HL-60 (cell line): ENCODE results near the gene EIF3K.

Experiments used
- TF ChIP-seq, protein P1 (sequence below): IDR thresholded peaks from one replicate; pipeline ENCODE4 v1.5.1; 2011; ENCODE audit warnings: low read length, control low read depth, inconsistent platforms; ENCODE audit not compliant: insufficient read depth
- TF ChIP-seq, protein P2 (sequence below): IDR thresholded peaks from 2 replicates; pipeline ENCODE4 v1.6.1; 2012; ENCODE audit warnings: low read depth; ENCODE audit not compliant: insufficient replicate concordance

DNA sequence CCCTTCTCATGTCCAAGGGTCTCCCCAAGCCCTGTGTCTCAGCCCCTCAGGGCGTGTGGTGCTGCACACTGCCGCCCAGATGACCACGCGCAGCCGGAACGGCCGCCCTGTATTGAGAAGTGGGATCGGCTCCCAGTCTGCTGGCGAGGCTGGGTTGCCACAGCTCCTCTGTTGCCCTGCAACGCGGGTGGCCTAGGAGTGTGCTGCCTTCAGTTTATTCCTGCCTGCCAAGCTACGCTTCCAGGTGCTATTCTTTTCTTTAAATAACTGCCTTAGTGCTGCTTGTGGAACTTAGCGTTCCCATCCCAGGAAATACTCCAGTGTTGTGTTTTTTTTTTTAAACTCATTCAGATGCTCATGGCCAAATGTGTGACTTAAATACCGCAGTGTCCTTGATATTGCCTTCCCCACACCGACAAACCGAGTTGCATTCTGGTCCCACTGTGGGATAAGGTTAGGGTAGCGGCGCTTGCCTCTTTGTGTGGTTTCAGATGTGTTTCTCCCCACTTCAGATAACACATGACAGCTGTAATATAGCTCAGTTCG lies 45.0 kb downstream of the EIF3K start:
- TF ChIP-seq, protein P1, sequence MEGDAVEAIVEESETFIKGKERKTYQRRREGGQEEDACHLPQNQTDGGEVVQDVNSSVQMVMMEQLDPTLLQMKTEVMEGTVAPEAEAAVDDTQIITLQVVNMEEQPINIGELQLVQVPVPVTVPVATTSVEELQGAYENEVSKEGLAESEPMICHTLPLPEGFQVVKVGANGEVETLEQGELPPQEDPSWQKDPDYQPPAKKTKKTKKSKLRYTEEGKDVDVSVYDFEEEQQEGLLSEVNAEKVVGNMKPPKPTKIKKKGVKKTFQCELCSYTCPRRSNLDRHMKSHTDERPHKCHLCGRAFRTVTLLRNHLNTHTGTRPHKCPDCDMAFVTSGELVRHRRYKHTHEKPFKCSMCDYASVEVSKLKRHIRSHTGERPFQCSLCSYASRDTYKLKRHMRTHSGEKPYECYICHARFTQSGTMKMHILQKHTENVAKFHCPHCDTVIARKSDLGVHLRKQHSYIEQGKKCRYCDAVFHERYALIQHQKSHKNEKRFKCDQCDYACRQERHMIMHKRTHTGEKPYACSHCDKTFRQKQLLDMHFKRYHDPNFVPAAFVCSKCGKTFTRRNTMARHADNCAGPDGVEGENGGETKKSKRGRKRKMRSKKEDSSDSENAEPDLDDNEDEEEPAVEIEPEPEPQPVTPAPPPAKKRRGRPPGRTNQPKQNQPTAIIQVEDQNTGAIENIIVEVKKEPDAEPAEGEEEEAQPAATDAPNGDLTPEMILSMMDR: no peak
- TF ChIP-seq, protein P2, sequence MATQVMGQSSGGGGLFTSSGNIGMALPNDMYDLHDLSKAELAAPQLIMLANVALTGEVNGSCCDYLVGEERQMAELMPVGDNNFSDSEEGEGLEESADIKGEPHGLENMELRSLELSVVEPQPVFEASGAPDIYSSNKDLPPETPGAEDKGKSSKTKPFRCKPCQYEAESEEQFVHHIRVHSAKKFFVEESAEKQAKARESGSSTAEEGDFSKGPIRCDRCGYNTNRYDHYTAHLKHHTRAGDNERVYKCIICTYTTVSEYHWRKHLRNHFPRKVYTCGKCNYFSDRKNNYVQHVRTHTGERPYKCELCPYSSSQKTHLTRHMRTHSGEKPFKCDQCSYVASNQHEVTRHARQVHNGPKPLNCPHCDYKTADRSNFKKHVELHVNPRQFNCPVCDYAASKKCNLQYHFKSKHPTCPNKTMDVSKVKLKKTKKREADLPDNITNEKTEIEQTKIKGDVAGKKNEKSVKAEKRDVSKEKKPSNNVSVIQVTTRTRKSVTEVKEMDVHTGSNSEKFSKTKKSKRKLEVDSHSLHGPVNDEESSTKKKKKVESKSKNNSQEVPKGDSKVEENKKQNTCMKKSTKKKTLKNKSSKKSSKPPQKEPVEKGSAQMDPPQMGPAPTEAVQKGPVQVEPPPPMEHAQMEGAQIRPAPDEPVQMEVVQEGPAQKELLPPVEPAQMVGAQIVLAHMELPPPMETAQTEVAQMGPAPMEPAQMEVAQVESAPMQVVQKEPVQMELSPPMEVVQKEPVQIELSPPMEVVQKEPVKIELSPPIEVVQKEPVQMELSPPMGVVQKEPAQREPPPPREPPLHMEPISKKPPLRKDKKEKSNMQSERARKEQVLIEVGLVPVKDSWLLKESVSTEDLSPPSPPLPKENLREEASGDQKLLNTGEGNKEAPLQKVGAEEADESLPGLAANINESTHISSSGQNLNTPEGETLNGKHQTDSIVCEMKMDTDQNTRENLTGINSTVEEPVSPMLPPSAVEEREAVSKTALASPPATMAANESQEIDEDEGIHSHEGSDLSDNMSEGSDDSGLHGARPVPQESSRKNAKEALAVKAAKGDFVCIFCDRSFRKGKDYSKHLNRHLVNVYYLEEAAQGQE: no peak
